Vagina (tissue), 2 donors: Measurements from ENCODE around the gene VTI1A. TPM values are rescaled to one million over a fixed set of nuclear protein-coding genes. Genes with fewer than 3 reads are reported as not detected.

Experiments used
- DNase-seq, 2 donors: peaks; one replicate each; pipeline ENCODE4 v3.0.0-alpha.2; 2017; ENCODE audit errors: extremely low spot score in 2 of 2
- H3K27ac ChIP-seq: fragments of 200-600 bp; sonication (generic); one replicate; pipeline ENCODE4 v1.5.1; 2019
- H3K27me3 ChIP-seq: fragments of 200-600 bp; sonication (generic); one replicate; pipeline ENCODE4 v1.5.1; 2019
- H3K36me3 ChIP-seq, 2 donors: fragments of 200-600 bp; sonication (generic); one replicate each; pipeline ENCODE4 v1.5.1; 2017 to 2019
- H3K4me1 ChIP-seq: fragments of 200-600 bp; sonication (generic); one replicate; pipeline ENCODE4 v1.5.1; 2019
- H3K4me3 ChIP-seq, 2 donors: fragments of 200-600 bp; sonication (generic); 1 replicate in 1 of 2; 2 replicates in 1 of 2; pipeline ENCODE4 v1.5.1; 2016 to 2019
- H3K9me3 ChIP-seq: fragments of 200-600 bp; sonication (generic); one replicate; pipeline ENCODE4 v1.5.1; 2019
- POLR2A ChIP-seq, 2 donors: fragments of 450-650 bp; IDR thresholded peaks; one replicate each; pipeline ENCODE4 v1.6.1; 2017; ENCODE audit warnings: antibody characterized with exemption in 2 of 2, mild to moderate bottlenecking in 2 of 2, moderate library complexity in 2 of 2
- POLR2AphosphoS5 ChIP-seq, 2 donors: sonication (generic); formaldehyde crosslinking; IDR thresholded peaks; one replicate each; pipeline ENCODE4 v1.9.0; 2017; ENCODE audit warnings: antibody characterized with exemption in 2 of 2, mild to moderate bottlenecking in 2 of 2, low read depth in 1 of 2; ENCODE audit not compliant: insufficient read depth in 1 of 2
- intact Hi-C: fragments of 100-400 bp; cut with DNase I; formaldehyde crosslinking; loops from one replicate; pipeline ENCODE4 v1.15.1; 2023
- total RNA-seq: library from RNA; depleted of rRNA; stranded (reverse); fragments of >200 nt; gene quantifications from one replicate; pipeline ENCODE4 v1.2.3, GENCODE V29; 2016
- TF ChIP-seq, protein P1 (sequence below), 3 experiments: fragments of 450-650 bp in 2 of 3; fragments of 200-600 bp in 1 of 3; sonication (generic) in 1 of 3; IDR thresholded peaks; one replicate each; pipeline ENCODE4 v1.5.1; 2017 to 2019; ENCODE audit warnings: antibody characterized with exemption in 3 of 3, mild to moderate bottlenecking in 2 of 3, moderate library complexity in 2 of 3

The VTI1A gene
- total RNA-seq, 1 donor from 2014 or later = 49.1 TPM

DNA sequence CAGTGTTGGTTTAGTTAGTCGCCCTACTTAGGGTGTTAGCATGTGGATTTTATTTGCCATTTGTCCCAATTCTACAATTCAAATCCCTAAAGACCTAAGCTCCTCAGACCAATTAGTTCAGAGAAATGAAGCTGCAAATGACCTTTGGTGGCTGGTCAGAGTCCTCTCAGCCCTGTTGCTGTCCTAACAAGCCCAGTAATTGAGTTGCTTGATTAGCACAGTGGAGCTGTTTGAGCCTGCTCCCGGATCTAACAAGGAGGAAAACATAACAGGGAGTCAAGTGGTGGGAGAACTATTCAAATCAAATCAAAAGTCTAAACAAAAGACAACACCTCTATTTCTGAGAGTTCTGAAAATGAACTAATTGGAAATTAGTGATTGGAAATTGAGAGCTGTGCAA is 22.4 kb upstream of the VTI1A start:
- Histone ChIP-seq H3K36me3 (peaks cover 0 to 7% of the 10 kb centered on the region in 2 donors), H3K27me3 (no peaks in the 10 kb centered on the region), H3K4me3 (no peak overlapping the region), H3K9me3 (no peaks in the 10 kb centered on the region), H3K27ac (no peak overlapping the region), H3K4me1 (no peaks in the 10 kb centered on the region)
- TF ChIP-seq POLR2AphosphoS5 (IDR thresholded peaks at IDR 0.05; ENCODE audit: insufficient read depth in 1 of 2, low read depth in 1 of 2) = no peak
- TF ChIP-seq, protein P1, sequence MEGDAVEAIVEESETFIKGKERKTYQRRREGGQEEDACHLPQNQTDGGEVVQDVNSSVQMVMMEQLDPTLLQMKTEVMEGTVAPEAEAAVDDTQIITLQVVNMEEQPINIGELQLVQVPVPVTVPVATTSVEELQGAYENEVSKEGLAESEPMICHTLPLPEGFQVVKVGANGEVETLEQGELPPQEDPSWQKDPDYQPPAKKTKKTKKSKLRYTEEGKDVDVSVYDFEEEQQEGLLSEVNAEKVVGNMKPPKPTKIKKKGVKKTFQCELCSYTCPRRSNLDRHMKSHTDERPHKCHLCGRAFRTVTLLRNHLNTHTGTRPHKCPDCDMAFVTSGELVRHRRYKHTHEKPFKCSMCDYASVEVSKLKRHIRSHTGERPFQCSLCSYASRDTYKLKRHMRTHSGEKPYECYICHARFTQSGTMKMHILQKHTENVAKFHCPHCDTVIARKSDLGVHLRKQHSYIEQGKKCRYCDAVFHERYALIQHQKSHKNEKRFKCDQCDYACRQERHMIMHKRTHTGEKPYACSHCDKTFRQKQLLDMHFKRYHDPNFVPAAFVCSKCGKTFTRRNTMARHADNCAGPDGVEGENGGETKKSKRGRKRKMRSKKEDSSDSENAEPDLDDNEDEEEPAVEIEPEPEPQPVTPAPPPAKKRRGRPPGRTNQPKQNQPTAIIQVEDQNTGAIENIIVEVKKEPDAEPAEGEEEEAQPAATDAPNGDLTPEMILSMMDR (IDR thresholded peaks at IDR 0.05) = no peak
- TF ChIP-seq POLR2A (IDR thresholded peaks at IDR 0.05) = no peak
- intact Hi-C loops = no loop called here
- no peak for DNase-seq

DNA sequence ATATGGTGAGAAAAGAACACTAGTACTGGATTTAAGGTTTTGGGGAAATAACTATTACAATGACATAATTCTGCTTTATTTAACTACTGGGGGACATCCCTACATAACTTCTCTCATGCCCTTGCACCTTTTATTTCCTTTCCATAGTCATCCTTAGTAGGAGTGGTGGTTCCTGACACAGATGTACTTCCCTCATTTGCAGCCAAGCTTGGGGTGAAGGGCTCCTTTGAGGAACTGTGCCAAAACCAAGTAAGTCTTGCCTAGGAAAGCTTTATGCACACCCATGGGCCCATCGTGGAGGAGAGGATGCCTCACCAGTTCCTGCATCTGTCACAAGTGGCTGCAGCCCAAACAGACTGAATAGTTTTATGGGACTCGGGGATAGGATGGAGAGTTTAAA is 20.9 kb upstream of the VTI1A start:
- intact Hi-C loops = no loop called here
- no peak overlapping the region for H3K4me3 ChIP-seq
- H3K27ac ChIP-seq = no peak overlapping the region
- no peaks in the 10 kb centered on the region for H3K4me1 ChIP-seq
- no peaks in the 10 kb centered on the region for H3K27me3 ChIP-seq
- no peak for DNase-seq
- H3K9me3 ChIP-seq = no peaks in the 10 kb centered on the region
- TF ChIP-seq, protein P1 (IDR thresholded peaks at IDR 0.05) = no peak
- TF ChIP-seq POLR2AphosphoS5 (IDR thresholded peaks at IDR 0.05; ENCODE audit: insufficient read depth in 1 of 2, low read depth in 1 of 2) (no peak), POLR2A (IDR thresholded peaks at IDR 0.05) (no peak)
- peaks cover 0 to 21% of the 10 kb centered on the region in 2 donors for H3K36me3 ChIP-seq

DNA sequence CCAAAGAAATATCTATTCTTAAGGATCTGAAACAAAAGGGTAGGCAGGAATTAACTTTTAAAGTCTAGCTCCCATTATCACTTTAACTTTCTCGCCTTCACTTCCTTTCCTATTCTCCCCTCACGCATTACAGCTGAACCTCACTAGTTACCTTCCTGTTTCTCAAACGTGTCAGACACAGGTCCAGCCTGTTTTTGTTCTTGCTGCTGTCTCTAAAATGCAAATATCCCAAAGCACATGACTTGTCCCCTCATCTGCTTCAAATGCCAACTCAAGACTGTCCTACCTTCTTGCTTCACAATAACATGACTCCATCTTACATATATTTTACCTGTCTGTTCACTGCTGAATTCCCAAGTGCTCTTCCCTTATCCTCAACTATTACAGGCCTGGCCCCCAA is 17.9 kb upstream of the VTI1A start:
- intact Hi-C loops = no loop called here
- peaks cover 0 to 49% of the 10 kb centered on the region in 2 donors for H3K36me3 ChIP-seq
- TF ChIP-seq, protein P1 (IDR thresholded peaks at IDR 0.05) = no peak
- TF ChIP-seq POLR2A (IDR thresholded peaks at IDR 0.05) = no peak
- TF ChIP-seq POLR2AphosphoS5 (IDR thresholded peaks at IDR 0.05; ENCODE audit: insufficient read depth in 1 of 2, low read depth in 1 of 2) = no peak

DNA sequence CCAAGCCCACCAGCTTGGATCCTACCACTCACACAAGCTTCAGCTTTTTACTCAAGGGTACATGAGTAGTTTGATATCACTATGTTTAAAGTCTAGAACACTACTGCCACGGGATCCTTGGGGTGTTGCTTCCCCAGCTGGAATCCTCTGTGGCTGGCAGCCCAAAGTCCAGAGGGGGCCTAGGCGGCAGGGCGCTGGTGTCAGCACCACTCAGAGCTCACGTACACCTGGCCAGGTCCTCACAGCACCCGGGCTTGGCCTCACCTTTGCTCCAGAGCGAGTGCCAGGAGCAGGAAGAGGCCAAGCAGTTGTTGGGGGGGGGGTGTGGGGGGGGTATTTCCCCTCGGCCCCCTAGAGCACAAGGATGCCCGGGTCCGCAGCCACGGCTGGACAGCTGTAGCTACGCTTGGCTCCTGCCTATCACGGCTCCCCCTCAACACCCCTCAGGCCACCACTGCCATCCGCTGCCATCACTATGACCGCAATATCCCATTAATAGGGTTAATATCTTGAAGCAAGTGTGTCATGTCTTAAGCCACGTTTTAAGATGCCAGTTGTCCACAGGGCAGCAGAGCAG is 17.3 kb upstream of the VTI1A start:
- Histone ChIP-seq H3K4me1 (no peaks in the 10 kb centered on the region), H3K4me3 (no peak overlapping the region), H3K27me3 (no peaks in the 10 kb centered on the region), H3K36me3 (peaks cover 0 to 55% of the 10 kb centered on the region in 2 donors), H3K9me3 (no peaks in the 10 kb centered on the region), H3K27ac (no peak overlapping the region)
- intact Hi-C loops = no loop called here
- DNase-seq = no peak
- TF ChIP-seq POLR2A (IDR thresholded peaks at IDR 0.05) (no peak), POLR2AphosphoS5 (IDR thresholded peaks at IDR 0.05; ENCODE audit: insufficient read depth in 1 of 2, low read depth in 1 of 2) (no peak)
- TF ChIP-seq, protein P1 (IDR thresholded peaks at IDR 0.05) = no peak

More for the DNA sequence above, 17.9 kb upstream of the VTI1A start:
- H3K27me3 ChIP-seq = no peaks in the 10 kb centered on the region
- no peak overlapping the region for H3K27ac ChIP-seq
- no peaks in the 10 kb centered on the region for H3K4me1 ChIP-seq
- DNase-seq = no peak
- no peaks in the 10 kb centered on the region for H3K9me3 ChIP-seq
- no peak overlapping the region for H3K4me3 ChIP-seq

DNA sequence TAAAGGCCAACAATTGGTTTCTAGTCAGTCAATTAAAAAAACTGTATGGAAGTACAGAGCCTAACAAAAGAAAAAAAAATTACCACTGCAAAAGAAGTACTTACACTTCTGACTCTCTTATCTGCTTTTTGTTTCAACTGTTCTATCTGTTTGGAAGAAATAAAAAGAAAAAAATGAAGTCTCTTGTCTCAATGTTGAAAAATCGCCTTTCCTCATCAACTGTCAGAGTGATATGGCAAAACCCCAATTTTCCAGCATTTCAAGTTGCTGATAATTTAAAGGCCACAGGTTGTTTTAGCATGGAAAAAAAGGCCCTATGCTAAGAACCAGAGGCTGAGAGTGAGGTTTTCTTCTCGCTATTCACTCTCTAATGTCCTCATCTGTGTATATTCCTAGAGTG is 13.9 kb upstream of the VTI1A start:
- no peak for DNase-seq
- H3K9me3 ChIP-seq = no peaks in the 10 kb centered on the region
- intact Hi-C loops = no loop called here
- no peaks in the 10 kb centered on the region for H3K4me1 ChIP-seq
- no peak overlapping the region for H3K27ac ChIP-seq
- H3K36me3 ChIP-seq = peaks cover 0 to 81% of the 10 kb centered on the region in 2 donors
- TF ChIP-seq POLR2AphosphoS5 (IDR thresholded peaks at IDR 0.05; ENCODE audit: insufficient read depth in 1 of 2, low read depth in 1 of 2) (no peak), POLR2A (IDR thresholded peaks at IDR 0.05) (no peak)
- TF ChIP-seq, protein P1 (IDR thresholded peaks at IDR 0.05) = no peak
- no peaks in the 10 kb centered on the region for H3K27me3 ChIP-seq
- no peak overlapping the region for H3K4me3 ChIP-seq
